ENCODE results near the gene PRDM16. TPM values are rescaled to one million over a fixed set of nuclear protein-coding genes. Genes with fewer than 3 reads are reported as not detected.

Gene PRDM16
- polyA plus RNA-seq, 1 experiment, result 0.06 TPM

DNA sequence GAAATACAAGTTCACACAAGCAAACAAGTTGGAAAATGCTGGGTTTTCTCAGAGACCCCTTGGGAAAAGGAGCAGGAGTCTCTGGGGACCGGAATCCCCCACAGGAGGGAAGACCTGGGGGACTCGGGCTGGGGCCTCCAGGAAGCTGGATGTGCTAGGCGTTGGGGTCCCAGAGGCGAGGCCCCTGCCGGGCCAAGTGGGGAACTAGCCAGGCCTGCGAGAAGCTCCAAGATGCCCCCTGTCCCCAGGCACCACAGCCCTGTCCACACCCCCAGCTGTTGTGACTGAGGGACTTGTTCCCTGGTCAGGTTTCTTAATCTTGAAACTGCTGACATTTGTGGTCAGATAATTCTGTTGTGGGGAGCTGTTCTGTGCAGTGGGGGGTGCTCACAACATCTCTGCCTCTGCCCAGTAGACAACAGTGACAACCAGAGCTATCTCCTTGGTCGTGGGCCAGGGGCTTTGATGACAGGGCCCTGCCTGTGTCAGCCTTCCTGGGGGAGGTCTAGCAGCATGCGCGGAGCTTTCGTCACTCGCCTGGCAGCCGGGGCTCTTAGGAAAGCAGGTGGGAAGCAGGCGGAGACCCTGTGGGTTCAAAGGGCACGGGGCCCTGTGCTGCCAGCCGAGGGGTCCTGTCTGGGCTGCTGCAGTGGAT lies 259.1 kb downstream of the PRDM16 start:
- CTCF ChIA-PET, result interaction anchor here (0.6 kb wide), 1 partner anchor 27 kb away, joined by 5 read pairs; no protein-coding TSS in a partner anchor
- POLR2A ChIA-PET, result no interaction called here

DNA sequence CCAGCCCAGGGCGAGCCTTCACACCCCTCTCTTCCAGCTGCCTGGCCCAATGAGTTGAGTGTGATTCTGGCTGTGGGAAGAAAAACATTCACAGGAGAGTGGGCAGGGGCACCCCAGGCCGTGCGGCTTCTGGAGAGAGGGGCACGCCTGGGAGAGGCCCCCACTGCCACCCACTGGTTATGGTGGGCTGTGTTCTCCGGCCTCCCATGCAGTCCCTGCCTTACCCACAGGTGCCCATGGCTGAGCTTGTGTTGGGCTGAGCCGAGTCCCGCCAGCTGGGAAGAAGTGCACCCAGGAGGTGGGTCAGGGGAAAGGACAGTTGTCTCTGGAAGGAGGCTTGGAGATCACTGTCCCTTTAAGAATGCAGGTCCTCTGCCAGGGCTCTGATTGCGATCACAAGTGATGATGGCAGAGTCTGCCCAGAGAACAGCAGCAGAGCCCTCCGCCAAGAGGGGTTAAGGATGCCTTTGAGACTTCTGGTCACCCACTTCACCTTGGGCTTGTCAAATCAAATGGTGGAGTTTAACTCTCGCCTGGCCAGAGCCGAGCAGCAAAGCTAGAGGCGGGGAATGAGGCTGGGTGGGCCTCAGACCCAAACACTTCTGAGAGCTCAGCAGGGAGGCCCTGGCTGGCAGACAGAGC lies 260.8 kb downstream of the PRDM16 start:
- no peak overlapping the region for H3K4me3 ChIP-seq (ENCODE audit: low read depth, low read length)
- CTCF ChIA-PET, result no interaction called here
- TF ChIP-seq, protein P1, sequence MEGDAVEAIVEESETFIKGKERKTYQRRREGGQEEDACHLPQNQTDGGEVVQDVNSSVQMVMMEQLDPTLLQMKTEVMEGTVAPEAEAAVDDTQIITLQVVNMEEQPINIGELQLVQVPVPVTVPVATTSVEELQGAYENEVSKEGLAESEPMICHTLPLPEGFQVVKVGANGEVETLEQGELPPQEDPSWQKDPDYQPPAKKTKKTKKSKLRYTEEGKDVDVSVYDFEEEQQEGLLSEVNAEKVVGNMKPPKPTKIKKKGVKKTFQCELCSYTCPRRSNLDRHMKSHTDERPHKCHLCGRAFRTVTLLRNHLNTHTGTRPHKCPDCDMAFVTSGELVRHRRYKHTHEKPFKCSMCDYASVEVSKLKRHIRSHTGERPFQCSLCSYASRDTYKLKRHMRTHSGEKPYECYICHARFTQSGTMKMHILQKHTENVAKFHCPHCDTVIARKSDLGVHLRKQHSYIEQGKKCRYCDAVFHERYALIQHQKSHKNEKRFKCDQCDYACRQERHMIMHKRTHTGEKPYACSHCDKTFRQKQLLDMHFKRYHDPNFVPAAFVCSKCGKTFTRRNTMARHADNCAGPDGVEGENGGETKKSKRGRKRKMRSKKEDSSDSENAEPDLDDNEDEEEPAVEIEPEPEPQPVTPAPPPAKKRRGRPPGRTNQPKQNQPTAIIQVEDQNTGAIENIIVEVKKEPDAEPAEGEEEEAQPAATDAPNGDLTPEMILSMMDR (IDR thresholded peaks at IDR 0.05; ENCODE audit: low read depth, low read length), result no peak
- no peak overlapping the region for H3K27ac ChIP-seq (ENCODE audit: low read depth, low read length)
- H3K27me3 ChIP-seq (ENCODE audit: control insufficient read depth, insufficient read depth, low read length), result no peaks in the 10 kb centered on the region
- no peak for DNase-seq (ENCODE audit: low read depth, low spot score)
- POLR2A ChIA-PET, result no interaction called here
- peaks cover 14% of the 10 kb centered on the region; the same call in 1 of the 2 replicates for H3K9me3 ChIP-seq (ENCODE audit: control insufficient read depth, insufficient read depth, low read length)

More for the DNA sequence above, 259.1 kb downstream of the PRDM16 start:
- Histone ChIP-seq H3K4me3 (ENCODE audit: low read depth, low read length) (no peak overlapping the region), H3K27me3 (ENCODE audit: control insufficient read depth, insufficient read depth, low read length) (no peaks in the 10 kb centered on the region), H3K9me3 (ENCODE audit: control insufficient read depth, insufficient read depth, low read length) (peaks cover 19% of the 10 kb centered on the region; the same call in 1 of the 2 replicates), H3K27ac (ENCODE audit: low read depth, low read length) (no peak overlapping the region)
- no peak for DNase-seq (ENCODE audit: low read depth, low spot score)
- TF ChIP-seq, protein P1 (IDR thresholded peaks at IDR 0.05; ENCODE audit: low read depth, low read length), result no peak

DNA sequence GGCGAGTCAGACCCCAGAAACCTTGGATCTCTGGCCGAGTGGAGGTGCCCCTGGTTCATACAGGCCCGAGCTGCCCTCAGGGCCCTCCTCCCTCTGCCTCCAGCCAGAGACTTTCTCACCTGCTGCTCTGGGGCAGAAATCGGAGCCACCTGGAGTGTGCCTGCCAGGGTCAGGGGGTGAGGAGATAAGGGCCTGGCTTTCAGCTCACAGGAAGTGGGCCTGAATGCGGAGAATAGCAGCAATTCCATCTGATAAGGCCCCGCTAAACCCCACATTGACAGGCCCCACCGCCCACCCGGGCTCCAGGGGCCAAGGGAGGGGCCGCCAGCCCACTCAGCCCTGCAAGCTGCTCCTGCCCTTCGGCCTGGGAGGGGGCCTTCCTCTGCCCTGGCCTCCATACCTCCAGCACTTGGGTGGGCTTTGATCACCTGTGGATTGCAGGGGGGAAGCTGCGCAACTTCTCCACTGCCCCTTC lies 261.8 kb downstream of the PRDM16 start:
- ChIA-PET CTCF (no interaction called here), POLR2A (no interaction called here)
- peaks cover 8% of the 10 kb centered on the region; the same call in 1 of the 2 replicates for H3K9me3 ChIP-seq (ENCODE audit: control insufficient read depth, insufficient read depth, low read length)
- TF ChIP-seq, protein P1 (IDR thresholded peaks at IDR 0.05; ENCODE audit: low read depth, low read length), result no peak
- DNase-seq (ENCODE audit: low read depth, low spot score), result no peak
- no peak overlapping the region for H3K27ac ChIP-seq (ENCODE audit: low read depth, low read length)
- H3K4me3 ChIP-seq (ENCODE audit: low read depth, low read length), result no peak overlapping the region
- H3K27me3 ChIP-seq (ENCODE audit: control insufficient read depth, insufficient read depth, low read length), result no peaks in the 10 kb centered on the region

DNA sequence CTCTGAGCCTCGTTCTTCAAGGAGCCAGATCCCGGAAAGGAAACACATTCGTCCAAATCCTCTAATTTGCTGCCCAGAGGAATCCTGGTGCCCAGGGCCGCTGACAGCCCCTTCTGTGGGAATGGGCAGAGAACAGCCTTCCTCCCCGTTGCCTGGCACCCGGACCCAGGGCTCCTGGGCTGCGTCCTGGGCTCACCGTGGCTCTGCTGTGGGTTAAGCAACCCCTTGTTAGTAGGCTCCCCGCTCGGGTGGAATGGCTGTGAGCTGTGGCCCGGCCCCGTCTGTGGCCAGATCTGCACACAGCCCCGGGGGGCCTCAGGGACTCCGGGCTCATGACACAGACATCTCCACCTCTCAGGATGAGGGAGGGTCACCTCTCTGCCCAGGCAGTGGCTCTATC lies 262.6 kb downstream of the PRDM16 start:
- Histone ChIP-seq H3K27me3 (ENCODE audit: control insufficient read depth, insufficient read depth, low read length) (no peaks in the 10 kb centered on the region), H3K27ac (ENCODE audit: low read depth, low read length) (no peak overlapping the region), H3K4me3 (ENCODE audit: low read depth, low read length) (no peak overlapping the region), H3K9me3 (ENCODE audit: control insufficient read depth, insufficient read depth, low read length) (peaks cover 10% of the 10 kb centered on the region; the same call in 1 of the 2 replicates)
- DNase-seq (ENCODE audit: low read depth, low spot score), result no peak
- ChIA-PET CTCF (no interaction called here), POLR2A (no interaction called here)
- TF ChIP-seq, protein P1 (IDR thresholded peaks at IDR 0.05; ENCODE audit: low read depth, low read length), result no peak

DNA sequence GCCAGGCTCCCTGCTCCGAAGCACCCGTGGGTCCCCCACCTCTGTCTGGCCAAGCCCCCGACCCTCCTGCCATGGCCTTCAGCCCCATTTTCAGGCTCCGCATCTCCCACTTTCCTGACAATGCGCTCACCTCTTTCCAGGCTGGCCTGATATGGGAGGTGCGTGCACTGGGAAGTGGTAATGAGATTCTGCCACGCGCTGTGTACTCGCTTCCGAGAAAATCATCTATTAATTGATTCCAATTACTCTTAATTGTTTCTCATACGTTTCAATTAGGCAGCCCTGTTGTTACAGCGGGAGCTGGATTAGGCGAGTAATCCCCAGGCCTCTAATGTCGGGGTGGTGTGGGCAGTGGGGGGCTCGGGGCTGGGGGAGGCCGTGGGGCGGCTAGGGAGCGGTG lies 263.0 kb downstream of the PRDM16 start:
- Histone ChIP-seq H3K9me3 (ENCODE audit: control insufficient read depth, insufficient read depth, low read length) (peaks cover 13% of the 10 kb centered on the region), H3K27ac (ENCODE audit: low read depth, low read length) (no peak overlapping the region), H3K4me3 (ENCODE audit: low read depth, low read length) (no peak overlapping the region), H3K27me3 (ENCODE audit: control insufficient read depth, insufficient read depth, low read length) (no peaks in the 10 kb centered on the region)
- DNase-seq (ENCODE audit: low read depth, low spot score), result no peak
- ChIA-PET CTCF (no interaction called here), POLR2A (no interaction called here)
- TF ChIP-seq, protein P1 (IDR thresholded peaks at IDR 0.05; ENCODE audit: low read depth, low read length), result no peak

All from AG04450 (cell line).